ENCODE results near the gene GALNT15. TPM values are rescaled to one million over a fixed set of nuclear protein-coding genes. Genes with fewer than 3 reads are reported as not detected.

The GALNT15 gene
- total RNA-seq, 2 donors from 2014 or later, result 0.13 TPM; not detected in 1

GRCh38 chr3:16180737-16181134, 6.3 kb downstream of the GALNT15 start:
- H3K27me3 Mint-ChIP-seq (ENCODE audit: insufficient read depth), result peaks cover 20% of the 10 kb centered on the region
- H3K4me1 ChIP-seq (ENCODE audit: control insufficient read depth, insufficient read depth, low read length), result peaks cover 4% of the 10 kb centered on the region
- no peak overlapping the region for H3K27ac ChIP-seq (ENCODE audit: low read depth, low read length)
- no peaks in the 10 kb centered on the region for H3K36me3 ChIP-seq (ENCODE audit: control insufficient read depth, insufficient read depth, low read length)
- 94 to 100% methylated on average over 3 of the region's 3 CpGs for WGBS, 2 experiments (ENCODE audit: insufficient coverage in 1 of 2, insufficient read length in 1 of 2)
- H3K9ac ChIP-seq (ENCODE audit: extremely low read depth, low read length, poor library complexity, severe bottlenecking), result no peak overlapping the region
- H3K4me3 ChIP-seq (ENCODE audit: low read length), result no peak overlapping the region
- H3K9me3 ChIP-seq (ENCODE audit: control insufficient read depth, low read length), result no peaks in the 10 kb centered on the region
- peaks cover 9% of the 10 kb centered on the region for H3K4me1 Mint-ChIP-seq
- no peaks in the 10 kb centered on the region for H3K36me3 Mint-ChIP-seq (ENCODE audit: low read depth)
- H3K27ac Mint-ChIP-seq, result no peak overlapping the region
- H3K4me3 Mint-ChIP-seq, result no peak overlapping the region
- H3K9me3 Mint-ChIP-seq, result no peaks in the 10 kb centered on the region
- no peak for DNase-seq
- TF ChIP-seq CTCF (conservative IDR thresholded peaks at IDR 0.05), result no peak
- H3K27me3 ChIP-seq (ENCODE audit: control insufficient read depth, insufficient read depth, low read length, poor library complexity, severe bottlenecking), result peaks cover 21% of the 10 kb centered on the region

GRCh38 chr3:16181361-16181760, 6.9 kb downstream of the GALNT15 start:
- no peak overlapping the region for H3K4me3 ChIP-seq (ENCODE audit: low read length)
- no peaks in the 10 kb centered on the region for H3K9me3 ChIP-seq (ENCODE audit: control insufficient read depth, low read length)
- H3K27me3 Mint-ChIP-seq (ENCODE audit: insufficient read depth), result peaks cover 15% of the 10 kb centered on the region
- H3K9me3 Mint-ChIP-seq, result no peaks in the 10 kb centered on the region
- no peak overlapping the region for H3K27ac Mint-ChIP-seq
- DNase-seq, result no peak
- no peak for TF ChIP-seq CTCF (conservative IDR thresholded peaks at IDR 0.05)
- H3K4me1 Mint-ChIP-seq, result peaks cover 9% of the 10 kb centered on the region
- WGBS, 2 experiments (ENCODE audit: insufficient coverage in 1 of 2, insufficient read length in 1 of 2), result 84 to 100% methylated on average over 3 to 6 of the region's 6 CpGs
- peaks cover 27% of the 10 kb centered on the region for H3K27me3 ChIP-seq (ENCODE audit: control insufficient read depth, insufficient read depth, low read length, poor library complexity, severe bottlenecking)
- peaks cover 4% of the 10 kb centered on the region for H3K4me1 ChIP-seq (ENCODE audit: control insufficient read depth, insufficient read depth, low read length)
- H3K4me3 Mint-ChIP-seq, result no peak overlapping the region
- no peaks in the 10 kb centered on the region for H3K36me3 ChIP-seq (ENCODE audit: control insufficient read depth, insufficient read depth, low read length)
- H3K36me3 Mint-ChIP-seq (ENCODE audit: low read depth), result no peaks in the 10 kb centered on the region
- no peak overlapping the region for H3K9ac ChIP-seq (ENCODE audit: extremely low read depth, low read length, poor library complexity, severe bottlenecking)
- H3K27ac ChIP-seq (ENCODE audit: low read depth, low read length), result no peak overlapping the region

GRCh38 chr3:16182183-16182582, 7.7 kb downstream of the GALNT15 start:
- Mint-ChIP-seq H3K36me3 (ENCODE audit: low read depth) (no peaks in the 10 kb centered on the region), H3K9me3 (no peaks in the 10 kb centered on the region), H3K4me3 (no peak overlapping the region), H3K27ac (no peak overlapping the region), H3K4me1 (peaks cover 9% of the 10 kb centered on the region), H3K27me3 (ENCODE audit: insufficient read depth) (peaks cover 9% of the 10 kb centered on the region)
- TF ChIP-seq CTCF (conservative IDR thresholded peaks at IDR 0.05), result no peak
- Histone ChIP-seq H3K4me1 (ENCODE audit: control insufficient read depth, insufficient read depth, low read length) (peaks cover 4% of the 10 kb centered on the region), H3K27me3 (ENCODE audit: control insufficient read depth, insufficient read depth, low read length, poor library complexity, severe bottlenecking) (peaks cover 29% of the 10 kb centered on the region), H3K9ac (ENCODE audit: extremely low read depth, low read length, poor library complexity, severe bottlenecking) (no peak overlapping the region), H3K27ac (ENCODE audit: low read depth, low read length) (no peak overlapping the region), H3K4me3 (ENCODE audit: low read length) (no peak overlapping the region), H3K9me3 (ENCODE audit: control insufficient read depth, low read length) (no peaks in the 10 kb centered on the region), H3K36me3 (ENCODE audit: control insufficient read depth, insufficient read depth, low read length) (no peaks in the 10 kb centered on the region)
- WGBS, 2 experiments (ENCODE audit: insufficient coverage in 1 of 2, insufficient read length in 1 of 2), result 82 to 100% methylated on average over 1 to 2 of the region's 2 CpGs
- no peak for DNase-seq

All from endodermal cell (in vitro differentiated cells).